Stimulated activated CD4-positive, alpha-beta T cell treated with anti-CD3 and anti-CD28 coated beads, Interleukin-1b, Interleukin-23, amount 100 ng/mL, for 24 hours (primary cell): ENCODE measurements around the gene HBA1.
"Not testable (repeated sequence)": the region's sequence is repeated elsewhere in the genome, so short reads cannot be mapped to it uniquely, and the experiment has no call there.

Experiments used
- DNase-seq, 4 experiments: peaks; one replicate each; pipeline ENCODE4 v3.0.0-alpha.2; 2020; ENCODE audit warnings: low read depth in 4 of 4, low spot score in 1 of 4

Gene HBA1

DNA sequence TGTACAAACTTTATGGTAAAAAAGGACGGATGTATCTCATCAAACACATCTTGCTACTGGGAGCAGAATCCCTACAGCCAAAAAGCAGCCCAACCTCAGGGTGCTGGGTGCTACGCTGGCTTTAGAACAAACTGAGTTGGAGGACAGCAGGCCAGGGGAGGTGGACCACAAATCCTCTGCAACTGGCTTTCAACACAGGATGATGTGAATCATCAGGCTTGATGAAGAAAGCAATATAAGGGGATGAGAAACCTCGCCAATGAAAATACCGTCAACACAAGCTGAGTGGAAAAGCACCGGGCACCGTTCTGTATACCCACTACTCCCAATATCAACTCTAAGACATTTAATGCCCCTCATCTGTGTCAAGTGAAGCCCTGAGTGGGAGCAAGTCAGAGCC lies 18.0 kb downstream of the HBA1 start:
- no peak for DNase-seq

DNA sequence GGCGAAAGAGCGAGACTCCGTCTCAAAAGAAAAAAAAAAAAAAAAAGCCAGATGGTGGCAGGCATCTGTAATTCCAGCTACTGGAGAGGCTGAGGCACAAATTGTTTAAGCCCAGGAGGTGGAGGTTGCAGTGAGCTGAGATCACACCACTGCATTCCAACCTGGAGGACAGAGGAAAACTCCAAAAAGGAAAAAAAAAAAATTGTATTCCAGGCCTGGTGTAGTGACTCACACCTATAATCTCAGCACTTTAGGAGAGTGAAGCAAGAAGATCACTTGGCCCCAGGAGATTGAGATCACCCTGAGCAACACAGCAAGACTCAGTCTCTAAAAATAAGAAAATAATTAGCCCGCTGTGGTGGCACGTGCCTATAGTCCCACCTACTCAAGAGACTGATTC lies 23.9 kb downstream of the HBA1 start:
- no peak for DNase-seq

- DNase-seq, result no peak
These were observed 26.8 kb downstream of the HBA1 start for GRCh38 chr16:203246-203645.

DNA sequence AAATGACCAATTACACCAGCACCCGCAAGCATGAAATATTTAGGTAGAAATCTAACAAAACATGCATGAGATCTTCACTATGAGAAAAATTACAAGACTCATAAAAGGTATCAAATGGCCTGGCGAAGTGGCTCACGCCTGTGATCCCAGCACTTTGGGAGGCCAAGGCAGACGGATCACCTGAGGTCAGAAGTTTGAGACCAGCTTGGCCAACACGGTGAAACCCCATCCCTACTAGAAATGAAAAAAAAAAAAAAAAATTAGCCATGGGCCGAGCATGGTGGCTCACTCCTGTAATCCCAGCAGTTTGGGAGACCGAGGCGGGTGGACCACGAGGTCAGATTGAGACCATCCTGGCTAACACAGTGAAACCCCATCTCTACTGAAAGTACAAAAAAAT lies 27.6 kb downstream of the HBA1 start:
- DNase-seq, result not testable (repeated sequence)

DNA sequence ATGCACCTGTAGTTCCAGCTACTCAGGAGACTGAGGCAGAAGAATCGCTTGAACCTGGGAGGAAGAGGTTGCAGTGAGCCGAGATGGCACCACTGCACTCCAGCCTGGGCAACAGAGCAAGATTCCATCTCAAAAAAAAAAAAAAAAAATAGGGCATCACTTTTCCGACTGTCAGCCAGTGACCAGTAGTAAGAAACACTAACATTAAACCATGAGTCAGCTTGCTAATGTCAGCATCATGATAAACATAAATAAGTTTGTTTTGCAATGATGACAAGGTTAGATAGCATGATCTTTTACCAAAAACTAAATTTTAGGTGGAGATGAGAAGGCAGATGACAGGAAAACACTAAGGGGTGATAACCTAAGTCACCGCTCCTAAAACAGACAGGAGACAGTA lies 32.9 kb downstream of the HBA1 start:
- not testable (repeated sequence) for DNase-seq

DNA sequence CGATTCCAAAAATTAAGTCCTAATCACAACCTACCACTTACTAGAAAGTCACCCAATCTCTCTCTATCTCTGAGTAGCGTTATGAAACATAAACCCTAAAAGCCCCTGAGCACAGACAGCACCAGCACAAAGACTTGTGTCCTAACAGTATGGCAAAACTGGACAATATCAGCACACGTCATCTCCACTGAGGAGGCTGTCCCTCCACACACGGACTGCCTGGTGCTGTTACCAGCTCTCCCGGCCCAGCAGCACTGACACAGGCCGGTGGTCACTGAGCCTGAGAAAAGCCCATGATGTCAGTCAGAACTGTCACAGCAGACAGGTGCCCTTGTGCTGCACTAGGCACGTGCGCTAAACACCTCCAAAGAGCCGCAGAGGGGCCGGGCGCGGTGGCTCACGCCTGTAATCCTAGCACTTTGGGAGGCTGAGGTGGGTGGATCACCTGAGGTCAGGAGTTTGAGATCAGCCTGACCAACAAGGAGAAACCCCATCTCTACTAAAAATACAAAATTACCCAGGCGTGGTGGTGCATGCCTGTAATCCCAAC lies 35.2 kb downstream of the HBA1 start:
- not testable (repeated sequence) for DNase-seq

- no peak for DNase-seq
These were observed 36.5 kb downstream of the HBA1 start for GRCh38 chr16:212999-213398.

GRCh38 chr16:220021-220420 lies 43.5 kb downstream of the HBA1 start:
- DNase-seq, result no peak
